ENCODE measurements around the gene TANC1. TPM values are rescaled to one million over a fixed set of nuclear protein-coding genes. Genes with fewer than 3 reads are reported as not detected.

Gene TANC1
- total and polyA plus RNA-seq, 2 donors (not counting 3 experiments of a cell fraction or from before 2014, with no cell fraction given), result 58.9 to 99.4 TPM

- peaks cover 38% of the 10 kb centered on the region for H4K20me1 ChIP-seq (replicated peaks; ENCODE audit: control insufficient read depth, extremely low read depth, insufficient read depth, low read length)
Observed at GRCh38 chr2:158975271-158975921, 7.0 kb downstream of the TANC1 start.

More at GRCh38 chr2:158975271-158975921, 7.0 kb downstream of the TANC1 start:
- TF ChIP-seq MAX (IDR thresholded peaks at IDR 0.05; ENCODE audit: insufficient read depth, insufficient read length), result no peak
- TF ChIP-seq POLR2A (IDR thresholded peaks at IDR 0.05; ENCODE audit: low read depth, low read length), result no peak
- no peak for TF ChIP-seq MYC (IDR thresholded peaks at IDR 0.05; ENCODE audit: low read depth, low read length)
- no peak for TF ChIP-seq FOS (IDR thresholded peaks at IDR 0.05; ENCODE audit: borderline replicate concordance, insufficient read depth, low read length)
- TF ChIP-seq CTCF (IDR thresholded peaks at IDR 0.05; ENCODE audit: extremely low read depth in 1 of 2, insufficient read depth in 1 of 2, low read depth in 1 of 2, low read length in 2 of 2), result no peak
- TF ChIP-seq JUN (IDR thresholded peaks at IDR 0.05; ENCODE audit: borderline replicate concordance, insufficient read depth, insufficient read length, low read depth), result no peak
- no peak for TF ChIP-seq GATA2 (IDR thresholded peaks at IDR 0.05; ENCODE audit: insufficient read depth, insufficient read length, low read depth, low read length)
- no peak for TF ChIP-seq EZH2 (IDR thresholded peaks at IDR 0.05; ENCODE audit: borderline replicate concordance, low read depth, low read length, severe bottlenecking)
- no peak for TF ChIP-seq POLR2AphosphoS5 (IDR thresholded peaks at IDR 0.05; ENCODE audit: insufficient read depth, low read depth, low read length)
- Histone ChIP-seq H3K27ac (ENCODE audit: insufficient read depth, low read depth, low read length) (no peak overlapping the region), H3K9me1 (replicated peaks; ENCODE audit: control insufficient read depth, extremely low read depth, insufficient read depth, low read length) (no peaks in the 10 kb centered on the region), H3K27me3 (ENCODE audit: control insufficient read depth in 2 of 2, insufficient read depth in 2 of 2, low read length in 2 of 2) (no peaks in the 10 kb centered on the region), H3K4me2 (ENCODE audit: insufficient read depth, low read length) (no peak overlapping the region), H3K9ac (replicated peaks; ENCODE audit: extremely low read depth, insufficient read depth, low read length) (no peak overlapping the region), H3K4me1 (ENCODE audit: control insufficient read depth, extremely low read depth, insufficient read depth, low read length) (peaks cover 29% of the 10 kb centered on the region), H3K36me3 (ENCODE audit: control insufficient read depth in 2 of 2, extremely low read depth in 1 of 2, insufficient read depth in 2 of 2, low read length in 2 of 2) (no peaks in the 10 kb centered on the region), H3K4me3 (replicated peaks in 1 of 3; ENCODE audit: insufficient read depth in 1 of 3, low read depth in 1 of 3, low read length in 3 of 3) (no peak overlapping the region), H2AFZ (ENCODE audit: low read depth, low read length) (no peak overlapping the region), H3K9me3 (replicated peaks; ENCODE audit: control insufficient read depth, insufficient read depth, low read length) (no peaks in the 10 kb centered on the region), H3K79me2 (ENCODE audit: control insufficient read depth, insufficient read depth, low read length) (peaks cover 96% of the 10 kb centered on the region)
- DNase-seq (ENCODE audit: low read depth, low spot score) (no peak), FAIRE-seq (no peak)
- BruUV-seq (replicated peaks), result no TSS peak
- dilution Hi-C loops (cut with MboI; ENCODE audit: extremely low pct_ligation_motif_present, low sequenced_read_pairs), result no loop called here
- CTCF ChIA-PET, result interaction anchor here (1.1 to 2.3 kb wide), 2 partner anchors 142 to 143 kb away, joined by 4 to 9 read pairs; no protein-coding TSS in a partner anchor
- POLR2A ChIA-PET, result interaction anchor here (0.6 kb wide), 1 partner anchor 740 kb away, joined by 3 read pairs; no protein-coding TSS in a partner anchor
- intact Hi-C loops (cut with micrococcal nuclease), result no loop called here
